ENCODE measurements around the gene RHOA.

Gene RHOA

GRCh38 chr3:49417516-49418120 lies 5.8 kb upstream of the RHOA start:
- no peak for TF ChIP-seq CTCF (IDR thresholded peaks at IDR 0.05)

GRCh38 chr3:49416867-49417266 lies 5.1 kb upstream of the RHOA start:
- TF ChIP-seq CTCF (IDR thresholded peaks at IDR 0.05): no peak

GRCh38 chr3:49415931-49416601 lies 4.3 kb upstream of the RHOA start:
- no peak for TF ChIP-seq CTCF (IDR thresholded peaks at IDR 0.05)

- no peak for TF ChIP-seq CTCF (IDR thresholded peaks at IDR 0.05)
Observed at GRCh38 chr3:49414753-49415152, 3.0 kb upstream of the RHOA start.

GRCh38 chr3:49413338-49413734 lies 1.6 kb upstream of the RHOA start:
- no peak for TF ChIP-seq CTCF (IDR thresholded peaks at IDR 0.05)

GRCh38 chr3:49412632-49413337 lies 1.0 kb upstream of the RHOA start:
- no peak for TF ChIP-seq CTCF (IDR thresholded peaks at IDR 0.05)

- no peak for TF ChIP-seq CTCF (IDR thresholded peaks at IDR 0.05)
Observed at GRCh38 chr3:49411535-49411967, 225 bp downstream of the RHOA start.
